IPS DF 4.7 (cell line): ENCODE data around the gene PTGR1.
"Not testable (repeated sequence)": the region's sequence is repeated elsewhere in the genome, so short reads cannot be mapped to it uniquely, and the experiment has no call there.

Source experiments
- DNase-seq: peaks from one replicate; pipeline ENCODE4 v3.0.0-alpha.2; 2013; ENCODE audit warnings: low spot score; ENCODE audit errors: extremely low read depth

PTGR1 gene

GRCh38 chr9:111599092-111599954 lies at the start of gene PTGR1:
Gene PTGR1, minus strand, starts transcription at chr9:111599647. Its CDS starts 2,225 bp downstream, at chr9:111597422.
- no peak for DNase-seq

GRCh38 chr9:111649016-111649415 lies 49.6 kb upstream of the PTGR1 start:
- no peak for DNase-seq

GRCh38 chr9:111648066-111648465 lies 48.6 kb upstream of the PTGR1 start:
- no peak for DNase-seq

- no peak for DNase-seq
Observed at GRCh38 chr9:111646417-111646816, 47.0 kb upstream of the PTGR1 start.

GRCh38 chr9:111645806-111646205 lies 46.4 kb upstream of the PTGR1 start:
- no peak for DNase-seq

- DNase-seq = no peak
Observed at GRCh38 chr9:111644195-111644772, 44.8 kb upstream of the PTGR1 start.

- no peak for DNase-seq
Observed at GRCh38 chr9:111637421-111637950, 38.0 kb upstream of the PTGR1 start.

GRCh38 chr9:111634860-111635259 lies 35.4 kb upstream of the PTGR1 start:
- no peak for DNase-seq

- no peak for DNase-seq
Observed at GRCh38 chr9:111633389-111633736, 33.9 kb upstream of the PTGR1 start.

- DNase-seq = no peak
Observed at GRCh38 chr9:111632695-111633388, 33.4 kb upstream of the PTGR1 start.

GRCh38 chr9:111632060-111632459 lies 32.6 kb upstream of the PTGR1 start:
- DNase-seq = no peak

GRCh38 chr9:111631214-111631971 lies 31.9 kb upstream of the PTGR1 start, which contains the start of gene DNAJC25:
Gene DNAJC25, plus strand, starts transcription at chr9:111631334. Its CDS starts 74 bp downstream, at chr9:111631408.
- DNase-seq = peak; percentile 96

GRCh38 chr9:111630964-111631213 lies 31.4 kb upstream of the PTGR1 start:
- no peak for DNase-seq

- no peak for DNase-seq
Observed at GRCh38 chr9:111630182-111630963, 30.9 kb upstream of the PTGR1 start.

GRCh38 chr9:111628411-111628810 lies 29.0 kb upstream of the PTGR1 start:
- no peak for DNase-seq

- DNase-seq = no peak
Observed at GRCh38 chr9:111627260-111627963, 28.0 kb upstream of the PTGR1 start.

GRCh38 chr9:111622626-111623025 lies 23.2 kb upstream of the PTGR1 start:
- DNase-seq = no peak

GRCh38 chr9:111621895-111622480 lies 22.5 kb upstream of the PTGR1 start:
- no peak for DNase-seq

- DNase-seq = not testable (repeated sequence)
Observed at GRCh38 chr9:111617349-111617748, 17.9 kb upstream of the PTGR1 start.

- no peak for DNase-seq
Observed at GRCh38 chr9:111615928-111616327, 16.5 kb upstream of the PTGR1 start.
